IMR-90 (cell line): ENCODE data around the gene RUFY4. TPM values are rescaled to one million over a fixed set of nuclear protein-coding genes. Genes with fewer than 3 reads are reported as not detected.

ENCODE experiments used
- ATAC-seq: fragments of 200-7000 bp; cut with Tn5 transposase; 2 replicates; pipeline ENCODE4 v1.9.1; 2020; ENCODE audit warnings: low read depth, mild to moderate bottlenecking, moderate library complexity
- BruUV-seq: library from RNA; stranded (reverse); fragments of 400-500 nt; replicated peaks from 2 replicates; lab custom pipeline; 2021; lab: Mats Ljungman, UMichigan
- CTCF ChIA-PET: fragments of 300-600 bp; formaldehyde crosslinking; extraction: SDS; loops from one replicate; lab custom pipeline; 2021; ENCODE audit warnings: antibody characterized with exemption; lab: Yijun Ruan, JAX
- POLR2A ChIA-PET: fragments of 300-600 bp; sonication (Branson Sonifier 250); formaldehyde crosslinking; loops from one replicate; lab custom pipeline; 2022; ENCODE audit warnings: antibody characterized with exemption; ENCODE audit not compliant: unreplicated experiment; lab: Charles Lee
- DNase-seq: peaks from one replicate; pipeline ENCODE4 v3.0.0; 2013
- H2AFZ ChIP-seq: replicated peaks from 2 replicates; pipeline ENCODE3; 2013; ENCODE audit warnings: low read length, mild to moderate bottlenecking; ENCODE audit not compliant: poor library complexity
- H2AK5ac ChIP-seq: 2 replicates; pipeline ENCODE4 v1.6.1; 2013; ENCODE audit warnings: low read depth, low read length, inconsistent platforms
- H2AK9ac ChIP-seq: replicated peaks from 2 replicates; pipeline ENCODE3; 2013; ENCODE audit warnings: mild to moderate bottlenecking, low read depth, low read length, moderate library complexity; ENCODE audit not compliant: poor library complexity
- H2BK120ac ChIP-seq: 2 replicates; pipeline ENCODE4 v1.6.1; 2013; ENCODE audit warnings: low read depth, low read length, inconsistent platforms
- H2BK15ac ChIP-seq: 3 replicates; pipeline ENCODE4 v1.6.1; 2013; ENCODE audit warnings: low read depth, low read length, inconsistent platforms
- H2BK20ac ChIP-seq: 2 replicates; pipeline ENCODE4 v1.6.1; 2013; ENCODE audit warnings: low read depth, mild to moderate bottlenecking, inconsistent platforms, low read length, moderate library complexity
- H2BK5ac ChIP-seq: 2 replicates; pipeline ENCODE4 v1.6.1; 2013; ENCODE audit warnings: mild to moderate bottlenecking, low read depth, low read length, inconsistent platforms; ENCODE audit not compliant: poor library complexity, severe bottlenecking
- H3K14ac ChIP-seq: replicated peaks from 2 replicates; pipeline ENCODE4 v1.6.1; 2013; ENCODE audit warnings: low read depth, low read length, inconsistent platforms
- H3K18ac ChIP-seq: 2 replicates; pipeline ENCODE4 v1.6.1; 2013; ENCODE audit warnings: low read depth, low read length, control low read depth
- H3K23ac ChIP-seq: 2 replicates; pipeline ENCODE4 v1.6.1; 2013; ENCODE audit warnings: low read depth, low read length, inconsistent platforms
- H3K27ac ChIP-seq: 2 replicates; pipeline ENCODE4 v1.5.1; 2013; ENCODE audit warnings: mild to moderate bottlenecking, control low read depth, low read length; ENCODE audit not compliant: insufficient read depth
- H3K27me3 ChIP-seq: 2 replicates; pipeline ENCODE4 v1.6.1; 2013; ENCODE audit warnings: low read length; ENCODE audit not compliant: control insufficient read depth, insufficient read depth
- H3K36me3 ChIP-seq: 2 replicates; pipeline ENCODE4 v1.6.1; 2013; ENCODE audit warnings: low read length, mixed read lengths; ENCODE audit not compliant: control insufficient read depth, insufficient read depth
- H3K4ac ChIP-seq: 2 replicates; pipeline ENCODE4 v1.6.1; 2013; ENCODE audit warnings: low read depth, low read length, inconsistent platforms
- H3K4me1 ChIP-seq: 2 replicates; pipeline ENCODE4 v1.6.1; 2013; ENCODE audit warnings: low read length, mixed read lengths; ENCODE audit not compliant: control insufficient read depth, insufficient read depth
- H3K4me2 ChIP-seq: 2 replicates; pipeline ENCODE4 v1.6.1; 2013; ENCODE audit warnings: low read depth, mild to moderate bottlenecking, control low read depth, low read length, moderate library complexity
- H3K4me3 ChIP-seq: 2 replicates; pipeline ENCODE4 v1.5.1; 2013; ENCODE audit warnings: low read depth, mild to moderate bottlenecking, control low read depth, low read length, moderate library complexity; ENCODE audit not compliant: insufficient read depth
- H3K56ac ChIP-seq: 2 replicates; pipeline ENCODE4 v1.6.1; 2013; ENCODE audit warnings: low read length, inconsistent platforms; ENCODE audit not compliant: insufficient read depth; ENCODE audit errors: extremely low read depth
- H3K79me1 ChIP-seq, 2 experiments: 2 replicates each; pipeline ENCODE4 v1.6.1; 2013; ENCODE audit warnings: low read length in 2 of 2, inconsistent platforms in 1 of 2, low read depth in 1 of 2
- H3K9ac ChIP-seq: 2 replicates; pipeline ENCODE4 v1.6.1; 2013; ENCODE audit warnings: low read depth, low read length, control low read depth
- H3K9me1 ChIP-seq: 2 replicates; pipeline ENCODE4 v1.6.1; 2013; ENCODE audit warnings: low read length, inconsistent platforms; ENCODE audit not compliant: insufficient read depth
- H3K9me3 ChIP-seq: 2 replicates; pipeline ENCODE4 v1.6.1; 2013; ENCODE audit warnings: low read length; ENCODE audit not compliant: control insufficient read depth, insufficient read depth
- H4K20me1 ChIP-seq: 2 replicates; pipeline ENCODE4 v1.6.1; 2013; ENCODE audit warnings: low read length, inconsistent platforms; ENCODE audit not compliant: insufficient read depth
- H4K5ac ChIP-seq: 2 replicates; pipeline ENCODE4 v1.6.1; 2013; ENCODE audit warnings: mild to moderate bottlenecking, low read depth, low read length, control low read depth
- H4K8ac ChIP-seq, 2 experiments: 2 replicates each; pipeline ENCODE4 v1.6.1; 2013; ENCODE audit warnings: low read depth in 2 of 2, low read length in 2 of 2, control low read depth in 1 of 2, inconsistent platforms in 1 of 2
- H4K91ac ChIP-seq: 2 replicates; pipeline ENCODE4 v1.6.1; 2013; ENCODE audit warnings: low read depth, low read length, inconsistent platforms; ENCODE audit not compliant: insufficient read depth
- BHLHE40 ChIP-seq: fragments of 150-350 bp; IDR thresholded peaks from 2 replicates; pipeline ENCODE4 v1.6.1; 2016; ENCODE audit warnings: mild to moderate bottlenecking, low read depth, low read length
- CEBPB ChIP-seq: IDR thresholded peaks from 2 replicates; pipeline ENCODE4 v1.6.1; 2012; ENCODE audit warnings: low read depth, low read length, improper control_type of control experiment
- CHD1 ChIP-seq: IDR thresholded peaks from 2 replicates; pipeline ENCODE4 v1.6.1; 2012; ENCODE audit warnings: low read depth, low read length, improper control_type of control experiment
- ELK1 ChIP-seq: fragments of 150-350 bp; IDR thresholded peaks from 2 replicates; pipeline ENCODE4 v1.6.1; 2016; ENCODE audit warnings: low read depth, mild to moderate bottlenecking, low read length, moderate library complexity, borderline replicate concordance
- FOS ChIP-seq: fragments of 150-350 bp; IDR thresholded peaks from 2 replicates; pipeline ENCODE4 v1.6.1; 2016; ENCODE audit warnings: low read depth, low read length
- MAZ ChIP-seq: IDR thresholded peaks from 2 replicates; pipeline ENCODE4 v1.6.1; 2012; ENCODE audit warnings: low read depth, mild to moderate bottlenecking, low read length, improper control_type of control experiment, moderate library complexity, borderline replicate concordance
- MXI1 ChIP-seq: IDR thresholded peaks from 2 replicates; pipeline ENCODE4 v1.6.1; 2012; ENCODE audit warnings: low read depth, mild to moderate bottlenecking, low read length, moderate library complexity, borderline replicate concordance
- NFE2L2 ChIP-seq: fragments of 150-350 bp; IDR thresholded peaks from 2 replicates; pipeline ENCODE4 v1.6.1; 2016; ENCODE audit warnings: low read depth, mild to moderate bottlenecking, low read length
- RCOR1 ChIP-seq: IDR thresholded peaks from 2 replicates; pipeline ENCODE4 v1.6.1; 2012; ENCODE audit warnings: mild to moderate bottlenecking, low read length, improper control_type of control experiment; ENCODE audit not compliant: insufficient replicate concordance
- SMC3 ChIP-seq: fragments of 150-350 bp; IDR thresholded peaks from 2 replicates; pipeline ENCODE4 v1.6.1; 2016; ENCODE audit warnings: low read depth, mild to moderate bottlenecking, antibody characterized with exemption, low read length, moderate library complexity
- WGBS, 2 experiments: methylation state at CpG; one replicate each; pipeline versions ENCODE4 v1.1.5 to v1.1.7; 2013; ENCODE audit warnings: missing lambda C conversion rate in 2 of 2; ENCODE audit not compliant: insufficient read length in 1 of 2; ENCODE audit errors: extremely low coverage in 2 of 2; 5-methylcytosine and 5-hydroxymethylcytosine counted together
- dilution Hi-C: fragments of 300-500 bp; cut with HindIII; formaldehyde crosslinking; loops from one replicate; pipeline ENCODE4 v1.14.3; 2018; ENCODE audit warnings: low sequenced_read_pairs; ENCODE audit not compliant: unreplicated experiment
- in situ Hi-C: fragments of 300-500 bp; cut with MboI; formaldehyde crosslinking; loops from 3 replicates; pipeline ENCODE4 v1.14.3; 2019; ENCODE audit warnings: low sequenced_read_pairs, inconsistent platforms, mixed read lengths
- intact Hi-C: fragments of 100-400 bp; cut with micrococcal nuclease; formaldehyde crosslinking; loops from 2 replicates; pipeline ENCODE4 v1.10.0; 2022
- polyA plus RNA-seq, 3 experiments: library from polyadenylated mRNA; depleted of rRNA; stranded (reverse); fragments of >200 nt; gene quantifications; 2 replicates each; pipeline ENCODE4 v1.2.3, GENCODE V29; 2012; ENCODE audit warnings: low replicate concordance in 1 of 3
- total RNA-seq: library from RNA; depleted of rRNA; stranded (reverse); fragments of >200 nt; gene quantifications from 2 replicates; pipeline ENCODE4 v1.2.3, GENCODE V29; 2012

Gene RUFY4
- total and polyA plus RNA-seq, 2 of the 4 experiments (the other 2 are of a cell fraction), result not detected

- dilution Hi-C loops (no loop called here), in situ Hi-C loops (no loop called here), intact Hi-C loops (no loop called here)
- Histone ChIP-seq H3K9me1 (peaks cover 8% of the 10 kb centered on the region), H3K18ac (no peak overlapping the region), H3K9ac (no peak overlapping the region), H2AK5ac (no peak overlapping the region), H2AFZ (no peak overlapping the region), H4K91ac (no peak overlapping the region), H3K79me1 (no peaks in the 10 kb centered on the region), H2BK20ac (no peak overlapping the region), H2BK5ac (no peak overlapping the region), H2BK120ac (no peak overlapping the region), H4K20me1 (no peaks in the 10 kb centered on the region; the same call in 1 of the 2 replicates), H3K4me3 (no peak overlapping the region), H2BK15ac (no peak overlapping the region), H3K36me3 (no peaks in the 10 kb centered on the region), H3K23ac (no peak overlapping the region), H3K14ac (no peak overlapping the region), H3K56ac (no peak overlapping the region), H3K27ac (no peak overlapping the region), H3K9me3 (no peaks in the 10 kb centered on the region), H3K4me2 (no peak overlapping the region), H4K5ac (no peak overlapping the region), H4K8ac (no peak overlapping the region), H3K27me3 (peaks cover 38% of the 10 kb centered on the region), H2AK9ac (no peak overlapping the region), H3K4me1 (peaks cover 6% of the 10 kb centered on the region; the same call in 1 of the 2 replicates), H3K4ac (no peak overlapping the region)
- ChIA-PET POLR2A (no interaction called here), CTCF (no interaction called here)
- DNase-seq (no peak), ATAC-seq (no peak)
- no peak for TF ChIP-seq CEBPB
- no peak for TF ChIP-seq CHD1
- no peak for TF ChIP-seq NFE2L2
- TF ChIP-seq SMC3, result no peak
- no peak for TF ChIP-seq MAZ
- no peak for TF ChIP-seq FOS
- no peak for TF ChIP-seq MXI1
- no peak for TF ChIP-seq ELK1
- no peak for TF ChIP-seq RCOR1
- TF ChIP-seq BHLHE40, result no peak
- BruUV-seq, result no TSS peak
- WGBS, 2 experiments, result no CpG with 5 or more reads among the region's 6 CpGs
Observed at GRCh38 chr2:218028562-218029348, 40.3 kb upstream of the RUFY4 start.
